T-cell (primary cell): ENCODE measurements around the gene ADGRB2. TPM values are rescaled to one million over a fixed set of nuclear protein-coding genes. Genes with fewer than 3 reads are reported as not detected.
A peak's percentile ranks its signal among the peaks of the same experiment; 100 is the strongest.

Experiments used
- ATAC-seq, 4 experiments: fragments of 200-7000 bp in 3 of 4; fragments of 150-1000 bp in 1 of 4; cut with Tn5 transposase; replicated peaks in 1 of 4; 1 replicate in 3 of 4; 2 replicates in 1 of 4; pipeline ENCODE4 v1.10.0; 2021; ENCODE audit warnings: moderate library complexity in 3 of 4, mild to moderate bottlenecking in 2 of 4, moderate number of reproducible peaks in 1 of 4
- CTCF ChIA-PET, 2 donors: fragments of 300-600 bp; sonication (Branson Sonifier 250); formaldehyde crosslinking; loops; one replicate each; lab custom pipeline; 2022; ENCODE audit warnings: antibody characterized with exemption in 2 of 2; lab: Charles Lee
- POLR2A ChIA-PET, 2 donors: fragments of 300-600 bp; sonication (Branson Sonifier 250); formaldehyde crosslinking; loops; one replicate each; lab custom pipeline; 2022; ENCODE audit warnings: antibody characterized with exemption in 2 of 2; lab: Charles Lee
- DNase-seq, 35 experiments: peaks; one replicate each; pipeline versions ENCODE4 v3.0.0 to v3.0.0-alpha.2; 2013 to 2023
- H3K27ac ChIP-seq: one replicate; pipeline ENCODE4 v1.5.1; 2013; ENCODE audit warnings: low read length
- H3K27me3 ChIP-seq, 2 experiments: replicated peaks in 1 of 2; 1 replicate in 1 of 2; 2 replicates in 1 of 2; pipeline versions ENCODE4 v1.6.1 to v1.7.0; 2013; ENCODE audit warnings: low read length in 1 of 2, mixed read lengths in 1 of 2; ENCODE audit not compliant: control insufficient read depth in 2 of 2, insufficient read depth in 2 of 2; ENCODE audit errors: extremely low read depth in 1 of 2
- H3K36me3 ChIP-seq, 2 donors: 1 replicate in 1 of 2; 2 replicates in 1 of 2; pipeline versions ENCODE4 v1.6.1 to v1.7.0; 2013; ENCODE audit warnings: low read length in 1 of 2; ENCODE audit not compliant: control insufficient read depth in 2 of 2, insufficient read depth in 1 of 2; ENCODE audit errors: extremely low read depth in 1 of 2
- H3K4me1 ChIP-seq, 2 experiments: 1 replicate in 1 of 2; 2 replicates in 1 of 2; pipeline versions ENCODE4 v1.6.1 to v1.7.0; 2013; ENCODE audit warnings: low read length in 2 of 2, mixed read lengths in 1 of 2; ENCODE audit not compliant: insufficient read depth in 2 of 2, control insufficient read depth in 1 of 2; ENCODE audit errors: extremely low read depth in 1 of 2
- H3K4me3 ChIP-seq, 2 donors: 1 replicate in 1 of 2; 2 replicates in 1 of 2; pipeline versions ENCODE4 v1.5.1 to v1.7.0; 2013; ENCODE audit warnings: mild to moderate bottlenecking in 2 of 2, low read length in 1 of 2, moderate library complexity in 1 of 2; ENCODE audit not compliant: control insufficient read depth in 1 of 2; ENCODE audit errors: extremely low read depth in 1 of 2
- H3K9me3 ChIP-seq: 2 replicates; pipeline ENCODE4 v1.7.0; 2013
- H3K27ac Mint-ChIP-seq, 2 donors: one replicate each; pipeline ENCODE4 v1.8.0; 2020 to 2021; ENCODE audit warnings: mild to moderate bottlenecking in 2 of 2, mixed read lengths in 2 of 2
- H3K27me3 Mint-ChIP-seq, 2 donors: one replicate each; pipeline ENCODE4 v1.8.0; 2021 to 2022; ENCODE audit warnings: mixed read lengths in 2 of 2
- H3K36me3 Mint-ChIP-seq: one replicate; pipeline ENCODE4 v1.8.0; 2021; ENCODE audit warnings: mixed read lengths
- H3K4me1 Mint-ChIP-seq, 3 donors: one replicate each; pipeline ENCODE4 v1.8.0; 2020 to 2022; ENCODE audit warnings: mixed read lengths in 3 of 3, mild to moderate bottlenecking in 1 of 3
- H3K4me3 Mint-ChIP-seq, 3 donors: one replicate each; pipeline ENCODE4 v1.8.0; 2020 to 2022; ENCODE audit warnings: mild to moderate bottlenecking in 3 of 3, mixed read lengths in 3 of 3, moderate library complexity in 3 of 3
- H3K9me3 Mint-ChIP-seq, 3 donors: one replicate each; pipeline ENCODE4 v1.8.0; 2020 to 2022; ENCODE audit warnings: mixed read lengths in 3 of 3
- WGBS: methylation state at CpG from one replicate; pipeline ENCODE4 v1.1.5; 2013; ENCODE audit warnings: missing lambda C conversion rate; ENCODE audit not compliant: insufficient coverage; 5-methylcytosine and 5-hydroxymethylcytosine counted together
- total RNA-seq, 35 experiments: library from RNA in 6 of 35; stranded (reverse) in 6 of 35; fragments of 120-200 nt in 1 of 35; gene quantifications; one replicate each; pipeline versions ENCODE4 v1.2.1 to v1.2.4 and lab custom pipeline; 2013 to 2026

Gene ADGRB2
- total RNA-seq, 5 donors from 2014 or later (not counting 1 experiment from before 2014, with no cell fraction given), result 0.65 to 3.4 (median 0.98) TPM

GRCh38 chr1:31689854-31690253 is 74.3 kb downstream of the ADGRB2 start:
- H3K9me3 Mint-ChIP-seq, result no peaks in the 10 kb centered on the region

GRCh38 chr1:31689379-31689778 is 74.8 kb downstream of the ADGRB2 start:
- Mint-ChIP-seq H3K36me3 (no peaks in the 10 kb centered on the region), H3K9me3 (no peaks in the 10 kb centered on the region), H3K27me3 (peaks cover 14 to 26% of the 10 kb centered on the region in 2 donors), H3K4me3 (no peak overlapping the region), H3K27ac (no peak overlapping the region), H3K4me1 (no peaks in the 10 kb centered on the region)
- Histone ChIP-seq H3K4me3 (no peak overlapping the region), H3K27me3 (peaks cover 0 to 49% of the 10 kb centered on the region in 2 experiments), H3K27ac (no peak overlapping the region), H3K4me1 (no peaks in the 10 kb centered on the region), H3K9me3 (no peaks in the 10 kb centered on the region), H3K36me3 (no peaks in the 10 kb centered on the region)
- no peak for DNase-seq
- WGBS, result 80% methylated on average over 1 of the region's 2 CpGs
- CTCF ChIA-PET, result no interaction called here
- no peak for ATAC-seq
- POLR2A ChIA-PET, result no interaction called here

More at GRCh38 chr1:31689854-31690253, 74.3 kb downstream of the ADGRB2 start:
- DNase-seq, result no peak
- H3K4me3 ChIP-seq, result no peak overlapping the region
- H3K27me3 ChIP-seq, result peaks cover 0 to 45% of the 10 kb centered on the region in 2 experiments
- no peaks in the 10 kb centered on the region for H3K36me3 ChIP-seq
- Mint-ChIP-seq H3K27me3 (peaks cover 12 to 24% of the 10 kb centered on the region in 2 donors), H3K27ac (no peak overlapping the region), H3K4me1 (no peaks in the 10 kb centered on the region), H3K36me3 (no peaks in the 10 kb centered on the region), H3K4me3 (no peak overlapping the region)
- no peak overlapping the region for H3K27ac ChIP-seq
- ATAC-seq, result no peak
- CTCF ChIA-PET, result no interaction called here
- WGBS, result no CpG with 5 or more reads among the region's 6 CpGs
- H3K4me1 ChIP-seq, result no peaks in the 10 kb centered on the region
- H3K9me3 ChIP-seq, result no peaks in the 10 kb centered on the region
- POLR2A ChIA-PET, result no interaction called here

GRCh38 chr1:31688233-31688918 is 75.8 kb downstream of the ADGRB2 start:
- Mint-ChIP-seq H3K4me1 (no peaks in the 10 kb centered on the region), H3K27ac (no peak overlapping the region), H3K36me3 (no peaks in the 10 kb centered on the region), H3K27me3 (peaks cover 14 to 27% of the 10 kb centered on the region in 2 donors), H3K4me3 (no peak overlapping the region), H3K9me3 (no peaks in the 10 kb centered on the region)
- H3K27ac ChIP-seq, result no peak overlapping the region
- H3K27me3 ChIP-seq, result peaks cover 0 to 59% of the 10 kb centered on the region in 2 experiments
- DNase-seq (no peak), ATAC-seq (no peak)
- no peaks in the 10 kb centered on the region for H3K36me3 ChIP-seq
- H3K4me1 ChIP-seq, result no peaks in the 10 kb centered on the region
- ChIA-PET CTCF (no interaction called here), POLR2A (no interaction called here)
- no peaks in the 10 kb centered on the region for H3K9me3 ChIP-seq
- no peak overlapping the region for H3K4me3 ChIP-seq
- 86% methylated on average over 7 of the region's 8 CpGs for WGBS

GRCh38 chr1:31687601-31688000 is 76.5 kb downstream of the ADGRB2 start:
- no peaks in the 10 kb centered on the region for H3K36me3 Mint-ChIP-seq
- CTCF ChIA-PET, result no interaction called here
- Histone ChIP-seq H3K27ac (no peak overlapping the region), H3K36me3 (no peaks in the 10 kb centered on the region), H3K27me3 (peaks cover 0 to 62% of the 10 kb centered on the region in 2 experiments), H3K9me3 (no peaks in the 10 kb centered on the region), H3K4me1 (no peaks in the 10 kb centered on the region), H3K4me3 (no peak overlapping the region)
- no peaks in the 10 kb centered on the region for H3K9me3 Mint-ChIP-seq
- no peak for DNase-seq
- H3K27ac Mint-ChIP-seq, result no peak overlapping the region
- H3K4me3 Mint-ChIP-seq, result no peak overlapping the region
- no peaks in the 10 kb centered on the region for H3K4me1 Mint-ChIP-seq
- no peak for ATAC-seq
- POLR2A ChIA-PET, result no interaction called here
- 66% methylated on average over 6 of the region's 8 CpGs for WGBS
- H3K27me3 Mint-ChIP-seq, result peaks cover 14 to 27% of the 10 kb centered on the region in 2 donors

- Mint-ChIP-seq H3K9me3 (no peaks in the 10 kb centered on the region), H3K36me3 (no peaks in the 10 kb centered on the region), H3K4me3 (no peak overlapping the region), H3K4me1 (no peaks in the 10 kb centered on the region), H3K27me3 (peaks cover 14 to 27% of the 10 kb centered on the region in 2 donors), H3K27ac (peak overlapping the region in 1 of 2 donors; percentile 13)
- CTCF ChIA-PET, result no interaction called here
- POLR2A ChIA-PET, result no interaction called here
- no peak overlapping the region for H3K27ac ChIP-seq
- H3K36me3 ChIP-seq, result no peaks in the 10 kb centered on the region
- no peaks in the 10 kb centered on the region for H3K9me3 ChIP-seq
- H3K4me3 ChIP-seq, result no peak overlapping the region
- ATAC-seq, result no peak
- peaks cover 0 to 62% of the 10 kb centered on the region in 2 experiments for H3K27me3 ChIP-seq
- H3K4me1 ChIP-seq, result no peaks in the 10 kb centered on the region
- 85% methylated on average over 8 of the region's 8 CpGs for WGBS
- no peak for DNase-seq
Measured at GRCh38 chr1:31685795-31686194, 78.3 kb downstream of the ADGRB2 start.

GRCh38 chr1:31683997-31684396 is 80.1 kb downstream of the ADGRB2 start:
- ATAC-seq (no peak), DNase-seq (no peak)
- peaks cover 0 to 66% of the 10 kb centered on the region in 2 experiments for H3K27me3 ChIP-seq
- no peaks in the 10 kb centered on the region for H3K9me3 ChIP-seq
- ChIA-PET CTCF (no interaction called here), POLR2A (no interaction called here)
- no peak overlapping the region for H3K4me3 ChIP-seq
- 61% methylated on average over 11 of the region's 11 CpGs for WGBS
- Mint-ChIP-seq H3K36me3 (no peaks in the 10 kb centered on the region), H3K4me3 (no peak overlapping the region), H3K9me3 (no peaks in the 10 kb centered on the region), H3K4me1 (no peaks in the 10 kb centered on the region), H3K27ac (no peak overlapping the region), H3K27me3 (peaks cover 14 to 28% of the 10 kb centered on the region in 2 donors)
- H3K4me1 ChIP-seq, result no peaks in the 10 kb centered on the region
- H3K27ac ChIP-seq, result no peak overlapping the region
- no peaks in the 10 kb centered on the region for H3K36me3 ChIP-seq
